GM15510 (cell line): ENCODE data around the gene MECR.
A peak's percentile ranks its signal among the peaks of the same experiment; 100 is the strongest.

Experiments
- POLR2A ChIP-seq: IDR thresholded peaks from 3 replicates; pipeline ENCODE4 v1.6.1; 2011; ENCODE audit warnings: borderline replicate concordance; ENCODE audit not compliant: insufficient read length; ENCODE audit errors: extremely low read depth

MECR gene

DNA sequence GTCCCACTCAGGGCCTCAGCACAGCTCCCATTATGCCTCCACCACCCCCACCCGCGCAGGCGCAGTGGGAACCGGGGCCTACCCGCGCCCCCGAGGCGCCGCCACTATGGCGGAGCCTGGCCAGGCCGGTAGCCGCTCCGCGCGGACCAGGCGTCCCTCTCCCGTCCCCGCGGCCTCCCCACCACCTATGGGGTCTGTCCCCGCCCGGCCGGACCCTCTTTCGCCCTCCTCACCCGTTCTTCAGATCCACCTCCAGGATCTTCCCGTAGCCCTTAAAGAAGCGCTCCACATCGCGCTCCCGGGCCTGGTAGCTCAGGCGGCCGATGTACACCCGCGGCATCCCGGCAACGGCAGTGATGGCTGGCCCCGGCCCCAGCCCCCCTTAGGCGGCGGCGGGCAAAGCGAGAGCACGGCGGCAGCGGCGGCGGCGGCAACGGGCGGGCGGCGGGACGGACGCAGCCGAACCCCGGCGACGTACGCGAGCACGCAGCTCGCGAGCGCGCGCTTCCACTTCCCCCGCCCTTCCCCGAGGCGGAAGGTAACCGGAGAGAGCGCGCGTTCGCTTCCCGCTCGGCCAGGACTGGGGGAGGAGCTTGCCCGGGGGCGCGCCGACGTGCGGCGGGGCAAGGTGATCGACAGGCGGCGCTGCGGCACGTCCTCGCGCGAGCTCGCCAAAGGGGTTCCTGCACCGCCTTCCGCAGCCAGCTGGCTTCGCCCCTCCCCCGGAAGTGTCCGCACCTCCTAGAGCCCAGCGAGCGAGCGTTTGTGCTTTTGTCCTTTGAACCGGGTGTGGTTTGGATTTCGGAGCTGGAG, 49.1 kb downstream of the MECR start, which contains the start of gene SRSF4:
Gene SRSF4 (minus strand): TSS at position 488 of the 813 bp plus-strand sequence. CDS start 148 bp downstream, at position 340.
- peak; percentile 77 for TF ChIP-seq POLR2A

DNA sequence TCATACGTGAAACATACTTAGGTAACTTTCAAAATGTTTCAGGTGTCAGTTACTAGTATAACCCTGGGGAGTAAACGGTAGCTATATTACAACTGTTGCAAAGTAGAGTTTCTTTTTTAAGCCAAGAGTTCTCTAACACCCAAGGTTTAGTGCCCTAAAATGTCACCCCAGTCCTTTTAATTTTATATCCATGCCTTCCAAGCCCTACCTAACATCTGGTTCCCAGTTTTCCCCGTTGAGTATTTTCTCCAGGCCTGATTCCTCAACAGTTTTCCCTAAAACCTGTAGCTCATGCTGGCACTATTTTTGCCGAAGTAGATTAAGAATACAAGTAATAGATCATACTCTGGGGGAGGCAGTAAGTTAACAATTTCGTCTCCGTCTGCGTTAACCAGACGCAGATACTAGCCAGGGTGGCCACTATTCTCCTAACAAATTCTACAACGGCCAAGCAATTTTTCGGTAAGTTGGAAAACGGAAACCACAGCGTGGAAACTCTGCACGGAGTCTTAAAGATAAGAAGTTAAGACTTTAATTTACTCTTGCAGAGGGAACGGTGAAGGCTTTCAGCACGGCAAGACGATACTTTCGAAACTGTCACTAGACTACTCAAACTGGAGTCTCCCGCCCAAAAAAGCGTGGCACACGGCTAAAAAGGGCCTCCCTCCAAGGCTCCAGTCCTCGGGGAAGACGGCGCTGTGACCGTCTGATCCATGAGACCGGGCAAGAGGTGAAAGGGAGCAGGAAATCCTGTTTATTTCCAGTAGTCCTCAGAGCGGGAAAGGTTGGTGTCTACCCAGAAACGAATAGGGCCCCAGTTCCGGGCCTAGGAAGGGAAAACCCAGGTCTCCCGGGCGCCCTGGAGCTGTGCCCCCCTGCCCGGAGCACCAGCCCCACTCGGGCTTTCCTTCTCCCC, 50.0 kb downstream of the MECR start:
- no peak for TF ChIP-seq POLR2A

DNA sequence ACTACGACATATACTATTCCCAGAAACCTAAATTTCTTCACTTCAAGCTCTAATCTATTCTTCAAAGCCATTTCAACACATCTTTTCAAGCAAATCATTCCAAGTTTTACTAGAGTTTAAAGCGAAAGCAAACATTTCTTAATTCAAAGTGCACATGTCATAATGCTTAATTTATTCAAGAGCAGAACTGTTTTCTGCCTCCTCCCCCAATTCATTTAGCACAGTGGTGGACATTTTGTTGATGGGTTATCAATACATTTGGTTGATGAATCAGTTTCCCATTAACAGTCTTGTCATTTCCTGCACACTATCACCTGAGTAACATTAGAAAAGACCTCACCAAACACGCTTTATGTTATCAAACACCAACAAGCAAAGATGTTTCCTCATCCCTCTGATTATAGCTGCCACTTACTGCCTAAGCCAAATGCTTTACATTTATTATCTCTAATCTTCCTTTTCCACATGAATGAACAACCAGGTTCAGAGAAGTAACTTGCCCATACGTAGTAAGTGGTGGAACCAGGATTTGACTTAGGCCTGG, 51.0 kb downstream of the MECR start:
- TF ChIP-seq POLR2A = no peak

DNA sequence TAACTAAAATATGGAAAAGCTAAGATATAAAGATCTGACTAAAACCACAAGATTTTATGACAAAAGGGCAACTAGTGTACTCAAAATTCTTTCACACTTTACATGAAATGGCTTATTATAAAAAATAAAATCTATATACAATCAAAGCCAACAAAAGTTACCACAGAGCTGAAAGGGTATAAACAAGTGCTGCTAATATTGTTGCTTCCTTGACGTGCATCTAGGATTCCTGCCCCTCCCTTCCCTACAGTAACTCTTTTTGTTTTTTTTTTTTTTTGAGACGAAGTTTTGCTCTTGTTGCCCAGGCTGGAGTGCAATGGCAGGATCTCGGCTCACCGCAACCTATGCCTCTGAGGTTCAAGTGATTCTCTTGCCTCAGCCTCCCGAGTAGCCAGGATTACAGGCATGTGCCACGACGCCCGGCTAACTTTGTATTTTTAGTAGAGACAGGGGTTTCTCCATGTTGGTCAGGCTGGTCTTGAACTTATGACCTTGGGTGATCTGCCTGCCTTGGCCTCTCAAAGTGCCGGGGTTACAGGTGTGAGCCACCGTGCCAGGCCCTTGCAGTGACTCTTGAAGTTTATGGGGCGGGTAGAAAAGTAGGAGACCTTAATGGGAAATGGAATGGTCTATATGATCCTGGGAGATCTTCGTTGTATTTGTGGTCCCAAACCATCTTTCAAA, 53.6 kb downstream of the MECR start:
- TF ChIP-seq POLR2A = no peak

DNA sequence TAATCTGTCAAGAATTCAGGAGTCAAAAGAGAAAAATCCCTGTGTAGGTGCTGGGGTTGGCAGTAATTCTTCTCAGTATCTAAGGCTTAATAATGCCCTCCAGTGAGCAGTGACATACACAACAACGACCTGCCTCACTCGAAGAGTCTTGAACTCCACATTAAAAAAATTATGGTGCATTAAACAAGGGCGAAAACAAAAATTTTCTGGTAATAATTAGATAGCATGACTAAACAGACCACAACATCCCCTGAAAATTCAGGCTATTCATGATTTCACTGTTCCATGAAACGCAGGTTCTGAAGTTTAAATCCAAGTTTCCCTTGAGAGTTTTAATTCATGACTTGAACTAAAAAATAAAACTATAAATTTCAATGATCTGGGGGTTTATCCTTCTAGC, 54.2 kb downstream of the MECR start:
- no peak for TF ChIP-seq POLR2A

DNA sequence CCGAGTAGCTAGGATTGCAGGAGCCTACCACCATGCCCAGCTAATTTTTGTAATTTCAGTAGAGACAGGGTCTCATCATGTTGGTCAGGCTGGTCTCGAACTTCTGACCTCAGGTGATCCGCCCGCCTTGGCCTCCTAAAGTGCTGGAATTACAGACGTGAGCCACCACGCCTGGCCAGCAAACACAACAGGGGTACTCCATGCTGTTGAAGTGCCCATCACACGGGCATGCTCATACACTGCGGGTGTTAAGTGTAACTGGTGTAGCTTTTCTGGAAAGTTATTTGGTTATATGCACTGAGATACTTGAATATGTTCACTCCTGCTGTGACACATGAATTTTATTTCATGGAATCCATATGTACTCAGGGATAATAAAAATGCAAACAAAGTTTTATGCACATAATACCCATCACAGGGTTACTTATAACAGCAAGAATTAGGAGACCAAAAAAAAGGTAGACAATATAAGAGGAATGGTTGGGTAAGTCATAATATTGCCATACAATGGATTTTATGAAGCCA, 58.3 kb downstream of the MECR start:
- no peak for TF ChIP-seq POLR2A

DNA sequence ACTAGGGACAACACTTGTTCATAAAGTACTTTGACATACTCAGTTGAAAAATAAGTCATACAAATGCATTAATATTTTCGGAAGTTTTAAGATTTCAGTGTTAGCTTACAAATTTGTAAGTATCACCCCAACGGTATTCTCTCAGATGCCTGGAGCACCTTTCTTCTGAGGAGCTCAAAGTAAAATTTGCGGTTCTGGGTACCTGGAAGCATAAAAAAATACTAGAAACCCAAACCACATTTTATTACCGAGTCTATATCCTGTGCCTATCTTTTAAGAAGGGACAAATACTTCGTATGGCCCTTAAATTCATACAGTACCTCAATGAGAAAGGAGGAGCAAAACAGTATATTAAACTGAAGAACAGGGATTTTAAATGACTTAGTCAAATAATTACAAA, 59.2 kb downstream of the MECR start:
- no peak for TF ChIP-seq POLR2A

DNA sequence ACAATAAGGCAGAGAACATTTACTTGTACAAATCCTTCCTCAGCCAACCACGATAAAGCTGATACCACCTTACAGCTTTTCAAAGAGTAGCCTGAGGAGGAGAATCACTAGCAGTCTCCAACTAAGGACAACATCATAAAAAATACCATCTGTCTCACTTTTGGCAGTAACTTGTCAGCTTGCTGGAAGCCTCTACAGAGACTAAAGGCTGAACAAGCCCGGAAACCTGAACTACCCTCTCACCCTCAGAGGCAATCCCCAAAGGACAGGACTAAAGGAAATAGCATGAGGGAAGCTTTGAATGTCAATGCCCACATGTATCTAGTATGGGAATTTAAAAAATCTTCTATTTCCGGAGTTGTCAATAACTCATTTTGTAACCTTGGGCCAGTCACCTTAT, 59.6 kb downstream of the MECR start:
- no peak for TF ChIP-seq POLR2A

DNA sequence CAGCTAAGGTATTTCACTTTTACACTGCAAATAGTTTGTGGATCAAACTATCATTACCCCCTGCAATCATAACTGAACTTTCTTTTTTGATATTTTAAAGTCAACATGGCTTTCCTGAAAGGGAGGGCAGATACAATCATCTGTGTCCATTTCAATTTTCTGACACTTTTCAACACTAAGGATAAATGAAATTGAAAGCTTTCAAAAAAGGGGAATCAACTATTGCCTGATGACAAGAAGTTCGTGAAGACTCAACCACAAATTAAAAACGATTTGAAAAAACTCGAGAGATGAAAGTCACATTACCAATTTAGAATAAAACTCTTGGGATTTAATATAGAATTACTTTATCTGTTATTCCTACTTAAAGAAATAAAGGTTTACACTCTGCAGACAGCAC, 60.8 kb downstream of the MECR start:
- TF ChIP-seq POLR2A = no peak

DNA sequence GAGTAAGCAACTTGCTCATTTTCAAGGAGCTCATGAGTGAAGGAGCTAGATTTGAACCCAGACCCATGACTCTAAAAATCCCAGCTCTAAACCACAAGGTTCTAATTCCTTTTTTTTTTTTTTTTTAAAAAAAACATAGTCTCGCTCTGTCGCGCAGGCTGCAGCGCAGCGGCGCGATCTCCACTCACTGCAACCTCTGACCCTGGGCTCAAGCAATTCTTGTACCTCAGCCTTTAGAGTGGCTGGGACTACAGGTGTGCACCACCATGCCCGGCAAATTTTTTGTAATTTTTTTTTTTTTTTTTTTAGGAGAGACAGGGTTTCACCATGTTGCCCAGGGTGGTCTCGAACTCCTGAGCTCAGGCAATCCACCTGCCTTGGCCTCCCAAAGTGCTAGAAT, 62.8 kb downstream of the MECR start:
- TF ChIP-seq POLR2A = no peak

DNA sequence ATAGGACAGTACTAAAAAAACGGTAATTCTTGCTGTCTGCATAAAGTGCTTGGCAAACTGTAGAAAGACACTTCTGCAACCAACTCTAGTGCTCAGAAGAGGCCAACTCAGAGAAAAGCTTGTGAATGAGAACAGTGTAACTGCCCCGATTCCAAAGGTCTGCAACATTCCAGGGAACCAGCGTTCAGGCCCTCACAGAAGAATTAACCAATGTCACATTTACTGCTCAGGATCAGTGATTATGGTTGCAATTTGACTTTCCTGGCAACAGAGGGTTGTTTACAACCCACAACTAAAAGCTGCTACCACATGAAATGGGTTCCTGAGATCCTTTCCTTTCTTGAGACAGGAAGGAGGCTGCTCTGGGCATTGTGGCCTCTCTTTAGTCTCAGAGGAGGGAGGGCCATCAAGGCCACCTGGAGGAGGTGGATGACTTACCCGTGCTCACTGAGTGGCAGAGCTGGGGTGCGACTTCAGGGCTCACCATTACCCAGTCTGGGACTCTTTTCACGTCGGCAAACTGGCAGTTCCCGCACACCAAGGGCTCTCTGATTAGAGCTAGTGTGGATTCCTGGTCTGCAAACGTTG, 64.3 kb downstream of the MECR start:
- no peak for TF ChIP-seq POLR2A

DNA sequence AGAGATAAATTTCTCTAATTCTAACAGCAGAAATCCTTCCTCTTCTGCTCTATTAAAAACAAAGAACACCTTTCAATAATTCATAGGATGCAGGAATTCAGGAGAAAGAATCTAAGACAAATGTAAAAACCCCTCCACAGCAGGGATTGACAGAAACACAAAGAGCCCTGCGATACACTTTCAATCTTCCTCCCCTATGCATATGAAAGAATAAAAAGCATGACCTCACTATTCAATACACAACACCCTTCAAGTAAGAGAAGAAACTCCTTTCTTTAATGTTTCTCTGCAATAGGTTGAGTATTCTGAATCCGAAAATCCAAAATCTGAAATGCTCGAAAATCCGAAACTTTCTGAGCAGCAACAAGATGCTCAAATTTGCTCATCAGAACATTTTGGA, 66.1 kb downstream of the MECR start:
- no peak for TF ChIP-seq POLR2A

DNA sequence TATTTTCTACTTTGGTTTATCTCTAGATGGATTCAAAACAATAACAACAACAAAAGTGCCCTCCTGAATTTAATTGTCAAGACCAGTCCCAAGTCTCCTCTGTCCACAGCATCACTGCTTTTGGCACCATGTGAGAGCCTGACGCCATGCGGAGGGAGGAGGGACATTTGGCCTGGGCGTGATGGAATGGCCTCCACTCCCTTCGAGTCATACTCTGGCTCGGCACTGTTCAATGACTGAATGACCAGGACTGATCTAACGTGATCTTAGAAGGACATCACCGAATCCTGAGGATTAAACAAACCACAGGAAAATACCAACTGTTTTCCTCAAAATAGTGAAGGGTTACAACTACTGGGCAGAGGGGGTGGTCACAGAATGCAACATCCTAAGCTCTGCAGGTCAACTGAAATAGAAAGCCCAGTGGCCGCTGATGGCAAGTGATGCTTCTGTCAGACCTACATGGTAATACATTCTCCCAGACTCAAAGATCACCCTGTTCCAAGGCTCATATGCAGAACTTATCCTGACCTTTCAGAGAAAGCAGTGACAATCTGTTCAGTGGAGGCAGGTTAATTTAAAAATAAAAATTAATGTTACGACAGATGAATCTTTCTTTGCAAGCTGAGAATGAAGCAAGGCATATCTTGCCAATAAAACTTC, 68.1 kb downstream of the MECR start:
- TF ChIP-seq POLR2A = no peak

DNA sequence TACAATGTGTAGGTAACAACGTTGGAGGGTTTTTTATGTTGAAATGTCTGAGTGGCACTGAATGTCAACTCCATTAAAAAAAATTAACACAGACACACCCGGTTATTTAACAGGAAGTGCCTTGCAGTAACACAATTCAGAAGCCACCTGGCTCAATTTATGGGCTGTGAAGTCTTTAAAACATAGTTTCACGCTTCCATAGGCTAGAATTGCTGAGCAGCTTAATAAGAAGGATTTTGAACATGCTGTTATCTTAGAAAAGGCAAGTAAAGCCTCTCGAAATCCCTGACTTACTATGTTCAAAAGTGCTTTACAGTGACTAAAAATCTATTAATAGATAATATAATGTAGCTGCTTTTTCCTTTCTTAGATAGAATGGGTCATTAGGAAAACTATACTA, 68.7 kb downstream of the MECR start:
- no peak for TF ChIP-seq POLR2A
